GM13976 (cell line): ENCODE results near the gene PLCH1.

Source experiments
- DNase-seq: peaks from one replicate; pipeline ENCODE4 v3.0.0; 2012; ENCODE audit warnings: low spot score
- in situ Hi-C: fragments of 300-500 bp; cut with MboI; formaldehyde crosslinking; loops from one replicate; pipeline ENCODE4 v1.12.0; 2022; ENCODE audit warnings: low sequenced_read_pairs, mixed read lengths, inconsistent platforms; ENCODE audit not compliant: unreplicated experiment
- TF ChIP-seq, protein P1 (sequence below): IDR thresholded peaks from 2 replicates; pipeline ENCODE4 v1.5.1; 2012; ENCODE audit warnings: borderline replicate concordance, mild to moderate bottlenecking; ENCODE audit not compliant: insufficient read depth; ENCODE audit errors: extremely low read depth, missing control alignments, control extremely low read depth

Gene PLCH1

GRCh38 chr3:155745795-155746550, 1.1 kb upstream of the PLCH1 start:
- in situ Hi-C loops, result no loop called here
- TF ChIP-seq, protein P1, sequence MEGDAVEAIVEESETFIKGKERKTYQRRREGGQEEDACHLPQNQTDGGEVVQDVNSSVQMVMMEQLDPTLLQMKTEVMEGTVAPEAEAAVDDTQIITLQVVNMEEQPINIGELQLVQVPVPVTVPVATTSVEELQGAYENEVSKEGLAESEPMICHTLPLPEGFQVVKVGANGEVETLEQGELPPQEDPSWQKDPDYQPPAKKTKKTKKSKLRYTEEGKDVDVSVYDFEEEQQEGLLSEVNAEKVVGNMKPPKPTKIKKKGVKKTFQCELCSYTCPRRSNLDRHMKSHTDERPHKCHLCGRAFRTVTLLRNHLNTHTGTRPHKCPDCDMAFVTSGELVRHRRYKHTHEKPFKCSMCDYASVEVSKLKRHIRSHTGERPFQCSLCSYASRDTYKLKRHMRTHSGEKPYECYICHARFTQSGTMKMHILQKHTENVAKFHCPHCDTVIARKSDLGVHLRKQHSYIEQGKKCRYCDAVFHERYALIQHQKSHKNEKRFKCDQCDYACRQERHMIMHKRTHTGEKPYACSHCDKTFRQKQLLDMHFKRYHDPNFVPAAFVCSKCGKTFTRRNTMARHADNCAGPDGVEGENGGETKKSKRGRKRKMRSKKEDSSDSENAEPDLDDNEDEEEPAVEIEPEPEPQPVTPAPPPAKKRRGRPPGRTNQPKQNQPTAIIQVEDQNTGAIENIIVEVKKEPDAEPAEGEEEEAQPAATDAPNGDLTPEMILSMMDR, result no peak
- DNase-seq, result no peak

DNA sequence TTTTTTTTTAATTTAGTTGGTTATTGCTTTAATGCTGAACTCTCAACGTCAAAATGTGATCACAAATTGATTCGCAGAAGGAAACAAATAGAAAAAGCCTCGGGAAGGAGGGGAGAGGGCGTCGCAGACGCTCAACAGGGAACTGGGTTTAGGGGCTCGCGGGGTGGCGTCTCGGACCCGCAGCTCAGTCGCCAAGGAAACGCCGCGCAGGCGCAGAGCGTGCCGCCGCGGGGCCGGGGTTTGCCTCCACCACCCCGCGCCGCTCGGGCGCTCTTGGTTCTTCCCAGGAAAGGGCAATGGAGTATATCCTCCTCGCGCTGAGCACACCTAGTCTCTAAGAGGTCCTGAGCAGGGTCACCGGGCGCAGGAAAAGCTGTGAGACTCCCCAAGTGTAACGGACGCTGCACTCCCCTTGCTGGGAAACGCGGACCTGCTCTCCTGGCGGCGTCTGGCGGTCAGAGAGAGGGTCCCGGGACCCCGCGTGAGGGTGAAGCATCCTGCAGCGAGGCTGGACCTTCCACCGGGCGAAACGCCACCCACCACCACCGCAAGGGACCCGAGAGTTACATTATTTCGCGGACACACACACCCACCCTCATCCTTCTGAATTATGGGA, 753 bp downstream of the PLCH1 start:
- TF ChIP-seq, protein P1, result no peak
- DNase-seq, result peak; percentile 75
- in situ Hi-C loops, result no loop called here

GRCh38 chr3:155743606-155744005, 1.3 kb downstream of the PLCH1 start:
- DNase-seq, result no peak

DNA sequence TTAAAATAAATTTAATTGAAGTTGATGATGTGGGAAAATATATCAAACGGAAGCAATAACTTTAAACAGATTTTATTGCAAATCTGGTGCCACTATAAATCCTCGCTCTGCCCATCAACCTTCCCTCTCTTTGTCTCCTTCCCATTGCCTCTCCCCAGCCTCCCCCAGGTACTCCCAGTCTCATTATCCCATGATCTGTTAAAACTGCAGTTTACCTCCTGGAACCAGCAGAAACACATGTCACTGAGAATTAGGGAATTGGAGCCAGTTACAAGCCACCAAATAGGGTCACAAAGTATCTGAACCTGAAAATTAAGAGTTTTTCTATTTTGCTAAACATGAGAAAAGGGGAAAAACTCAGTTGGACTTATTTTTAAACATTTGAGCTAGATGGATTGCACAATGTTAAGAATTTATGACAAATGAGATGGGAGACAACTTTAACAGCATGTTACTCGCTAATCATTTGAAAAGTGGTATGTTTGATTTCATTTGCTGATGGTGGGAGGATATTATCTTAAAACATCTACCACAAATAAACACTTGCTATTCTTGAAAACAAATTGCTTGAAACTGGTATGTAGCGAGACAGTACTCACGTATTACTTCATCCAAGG, 2.4 kb downstream of the PLCH1 start:
- in situ Hi-C loops, result no loop called here
- TF ChIP-seq, protein P1, result no peak
- no peak for DNase-seq

More at GRCh38 chr3:155743606-155744005, 1.3 kb downstream of the PLCH1 start:
- in situ Hi-C loops, result no loop called here
- TF ChIP-seq, protein P1, result no peak

GRCh38 chr3:155741603-155742002, 3.3 kb downstream of the PLCH1 start:
- DNase-seq, result no peak
- in situ Hi-C loops, result no loop called here
- TF ChIP-seq, protein P1, result no peak

DNA sequence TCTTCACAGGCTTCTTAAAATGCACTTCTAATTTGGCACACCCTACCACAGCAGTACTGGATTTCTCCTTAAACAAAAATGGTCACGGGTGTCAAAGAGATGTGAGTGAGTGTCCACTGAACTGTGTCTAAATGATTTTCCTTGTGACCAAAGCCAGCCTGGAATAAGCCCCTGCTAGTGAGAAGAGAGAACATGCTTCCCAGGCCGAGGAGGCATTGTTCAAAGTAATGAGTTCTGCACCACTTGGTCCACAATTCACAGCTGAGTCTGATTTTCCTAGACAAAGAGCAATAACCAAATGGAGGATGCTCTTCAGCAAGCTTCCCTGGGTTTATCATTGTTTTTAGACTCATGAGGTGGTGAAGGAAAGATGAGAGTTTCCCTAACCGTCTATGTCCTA, 3.8 kb downstream of the PLCH1 start:
- DNase-seq, result no peak
- in situ Hi-C loops, result no loop called here
- TF ChIP-seq, protein P1, result no peak
